Body of pancreas (tissue), 4 donors: ENCODE measurements around the gene ACP7. TPM values are rescaled to one million over a fixed set of nuclear protein-coding genes. Genes with fewer than 3 reads are reported as not detected.

ENCODE experiments used
- ATAC-seq: fragments of 150-250 bp; one replicate; pipeline ENCODE4 v1.9.1; 2016
- DNase-seq, 4 donors: peaks; one replicate each; pipeline ENCODE4 v3.0.0-alpha.2; 2019
- H3K27ac ChIP-seq, 4 donors: fragments of 200-600 bp; sonication (generic); 1 replicate in 3 of 4; 2 replicates in 1 of 4; pipeline versions ENCODE4 v1.5.1 to v1.6.1; 2016 to 2019; ENCODE audit warnings: mild to moderate bottlenecking in 1 of 4, mixed read lengths in 1 of 4, moderate library complexity in 1 of 4
- H3K27me3 ChIP-seq, 2 donors: fragments of 200-600 bp; sonication (generic); one replicate each; pipeline ENCODE4 v1.6.0; 2016; ENCODE audit warnings: mild to moderate bottlenecking in 1 of 2
- H3K36me3 ChIP-seq, 2 donors: fragments of 200-600 bp; sonication (generic); replicated peaks in 1 of 2; 2 replicates each; pipeline ENCODE4 v1.5.1; 2016; ENCODE audit warnings: low read depth in 2 of 2; ENCODE audit not compliant: insufficient read depth in 1 of 2
- H3K4me1 ChIP-seq: fragments of 200-600 bp; sonication (generic); one replicate; pipeline ENCODE4 v1.6.0; 2016
- H3K4me3 ChIP-seq, 2 donors: fragments of 200-600 bp; sonication (generic); 1 replicate in 1 of 2; 2 replicates in 1 of 2; pipeline ENCODE4 v1.5.1; 2016 to 2019
- H3K9me3 ChIP-seq, 3 donors: fragments of 200-600 bp; sonication (generic); 1 replicate in 2 of 3; 2 replicates in 1 of 3; pipeline ENCODE4 v1.5.1; 2016
- CTCF ChIP-seq, 7 experiments: fragments of 450-650 bp in 4 of 7; fragments of 200-600 bp in 3 of 7; sonication (generic) in 3 of 7; IDR thresholded peaks; one replicate each; pipeline ENCODE4 v1.5.1; 2016 to 2019; ENCODE audit warnings: antibody characterized with exemption in 7 of 7
- POLR2A ChIP-seq, 3 donors: fragments of 450-650 bp; IDR thresholded peaks; one replicate each; pipeline ENCODE4 v1.6.1; 2016; ENCODE audit warnings: antibody characterized with exemption in 3 of 3, mild to moderate bottlenecking in 2 of 3
- WGBS, 2 donors: methylation state at CpG; one replicate each; pipeline ENCODE4 v1.1.5; 2017; 5-methylcytosine and 5-hydroxymethylcytosine counted together
- intact Hi-C: fragments of 100-400 bp; cut with DNase I; formaldehyde crosslinking; loops from one replicate; pipeline ENCODE4 v1.15.1; 2023
- total RNA-seq, 2 donors: library from RNA; depleted of rRNA; stranded (reverse); fragments of >200 nt; gene quantifications; one replicate each; pipeline ENCODE4 v1.1.0, GENCODE V29; 2016

The ACP7 gene
- total RNA-seq, 2 donors from 2014 or later = not detected

DNA sequence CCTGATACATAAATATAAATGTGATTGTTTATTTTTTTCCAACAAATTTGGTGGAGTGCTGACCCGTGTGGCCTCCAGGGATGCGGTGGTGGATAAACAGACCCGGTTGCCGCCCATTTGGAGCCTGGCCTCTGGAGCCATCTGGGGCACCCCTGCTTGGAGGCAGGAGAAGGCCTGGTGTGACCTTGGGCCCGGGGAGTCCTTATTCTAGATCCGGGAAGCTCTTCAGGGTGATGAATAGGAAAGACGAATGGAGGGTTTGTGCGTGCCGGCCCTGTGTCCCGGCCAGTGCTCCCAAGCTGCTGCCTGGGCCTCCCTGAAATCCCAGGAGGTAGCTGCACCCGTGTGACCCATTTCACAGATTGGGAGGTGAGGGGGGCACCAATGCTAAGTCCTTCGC, 53.0 kb downstream of the ACP7 start:
- peaks cover 85% of the 10 kb centered on the region for H3K4me1 ChIP-seq
- intact Hi-C loops = no loop called here
- no peaks in the 10 kb centered on the region for H3K36me3 ChIP-seq
- H3K27ac ChIP-seq = peak overlapping the region in 2 of 4 donors; percentile 54 to 69
- TF ChIP-seq POLR2A (IDR thresholded peaks at IDR 0.05) (no peak), CTCF (IDR thresholded peaks at IDR 0.05) (no peak)
- ATAC-seq (no peak), DNase-seq (no peak)
- WGBS, 2 donors = 55 to 64% methylated on average over 6 to 12 of the region's 12 CpGs
- H3K4me3 ChIP-seq = no peak overlapping the region
- no peaks in the 10 kb centered on the region for H3K9me3 ChIP-seq
- H3K27me3 ChIP-seq = no peaks in the 10 kb centered on the region

DNA sequence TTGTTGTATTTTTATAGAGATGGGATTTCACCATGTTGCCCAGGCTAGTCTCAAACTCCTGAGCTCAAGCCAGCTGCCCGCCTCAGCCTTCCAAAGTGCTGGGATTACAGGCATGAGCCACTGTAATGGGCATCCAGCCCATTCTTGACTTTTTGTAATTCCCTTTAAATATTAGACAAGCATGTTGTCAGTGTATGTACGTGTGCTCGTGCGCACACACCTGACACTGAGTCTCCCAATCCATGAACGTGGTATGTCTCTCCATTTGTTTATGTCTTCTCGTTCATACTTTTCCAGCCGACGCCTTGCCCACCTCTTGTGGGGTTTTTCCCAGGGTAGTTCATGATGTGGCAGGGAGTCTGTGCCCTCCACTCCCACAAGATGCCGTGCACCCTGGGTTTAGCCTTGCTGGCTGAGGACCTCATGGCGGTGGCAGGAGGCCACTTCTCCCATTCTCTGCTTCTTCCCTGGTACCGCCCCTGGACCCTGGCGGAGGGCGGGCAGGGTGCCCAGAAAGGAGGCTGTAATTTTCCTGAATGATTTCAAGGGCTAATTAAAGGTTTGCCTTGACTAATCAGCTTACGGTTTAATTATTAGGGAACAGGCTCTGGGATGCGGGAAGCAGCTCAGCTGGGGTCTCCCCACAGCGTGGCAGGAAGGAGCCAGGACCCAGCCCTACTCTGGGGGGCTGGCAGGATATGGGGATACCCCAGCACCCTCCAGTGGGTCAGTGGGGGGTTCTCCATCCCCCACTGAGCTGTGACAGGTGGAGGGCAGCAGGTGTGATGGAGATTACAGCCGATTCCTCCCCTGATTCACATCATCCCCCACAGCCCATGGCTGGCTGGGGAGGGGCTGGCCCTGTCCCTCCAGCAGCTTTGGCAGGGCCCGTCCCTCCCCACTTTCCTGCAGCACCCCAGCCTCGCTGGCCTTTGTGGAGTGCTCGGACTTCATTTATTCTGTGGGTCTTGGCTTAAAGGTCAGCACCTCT, 54.3 kb downstream of the ACP7 start:
- peaks cover 79% of the 10 kb centered on the region for H3K4me1 ChIP-seq
- WGBS, 2 donors = 56 to 74% methylated on average over 15 to 20 of the region's 20 CpGs
- peak; percentile 27 for ATAC-seq

DNA sequence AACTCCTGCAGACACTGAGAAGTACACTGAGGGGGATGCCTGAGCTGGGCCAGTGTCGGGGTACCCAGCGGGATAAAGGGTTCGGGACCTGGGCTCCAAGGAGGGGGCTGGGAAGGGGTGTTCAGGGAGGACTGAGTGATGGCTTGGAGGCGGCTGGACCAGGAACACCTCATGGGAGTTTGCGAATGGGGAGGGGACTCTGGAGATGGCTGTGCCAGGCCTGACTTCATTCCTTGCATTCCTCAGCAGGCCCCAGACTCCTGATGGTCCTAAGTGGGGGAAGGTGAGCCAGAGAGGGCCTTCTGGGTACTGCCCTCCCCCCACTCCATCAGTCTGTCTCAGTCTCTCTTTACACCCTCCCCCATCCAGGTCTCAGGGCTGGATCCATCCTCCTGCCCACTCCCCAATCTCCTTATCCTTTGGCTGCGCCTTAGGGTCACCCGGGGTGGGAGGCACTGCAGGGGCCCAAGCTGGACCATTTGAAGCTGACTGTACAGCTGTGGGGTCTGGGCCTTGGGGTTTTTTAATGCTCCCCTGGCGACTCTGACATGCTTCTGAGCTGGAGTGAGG, 55.2 kb downstream of the ACP7 start:
- no peaks in the 10 kb centered on the region for H3K36me3 ChIP-seq
- DNase-seq = peak in 2 of 4 donors; percentile 25 to 47
- H3K9me3 ChIP-seq = no peaks in the 10 kb centered on the region
- 69 to 74% methylated on average over 8 of the region's 8 CpGs for WGBS, 2 donors
- peak; percentile 28 for ATAC-seq
- peak overlapping the region in 3 of 4 donors; percentile 45 to 76 (median 69) for H3K27ac ChIP-seq
- peaks cover 79% of the 10 kb centered on the region for H3K4me1 ChIP-seq
- TF ChIP-seq POLR2A (IDR thresholded peaks at IDR 0.05) = no peak
- TF ChIP-seq CTCF (IDR thresholded peaks at IDR 0.05) = no peak
- intact Hi-C loops = no loop called here
- no peak overlapping the region for H3K4me3 ChIP-seq
- H3K27me3 ChIP-seq = no peaks in the 10 kb centered on the region

More for the DNA sequence above, 54.3 kb downstream of the ACP7 start:
- intact Hi-C loops = no loop called here
- TF ChIP-seq CTCF (IDR thresholded peaks at IDR 0.05) (no peak), POLR2A (IDR thresholded peaks at IDR 0.05) (no peak)
- Histone ChIP-seq H3K27ac (peak overlapping the region; percentile 28 to 76 (median 57)), H3K9me3 (no peaks in the 10 kb centered on the region), H3K27me3 (no peaks in the 10 kb centered on the region), H3K36me3 (no peaks in the 10 kb centered on the region), H3K4me3 (no peak overlapping the region)
- DNase-seq = peak in 2 of 4 donors; percentile 31 to 36

DNA sequence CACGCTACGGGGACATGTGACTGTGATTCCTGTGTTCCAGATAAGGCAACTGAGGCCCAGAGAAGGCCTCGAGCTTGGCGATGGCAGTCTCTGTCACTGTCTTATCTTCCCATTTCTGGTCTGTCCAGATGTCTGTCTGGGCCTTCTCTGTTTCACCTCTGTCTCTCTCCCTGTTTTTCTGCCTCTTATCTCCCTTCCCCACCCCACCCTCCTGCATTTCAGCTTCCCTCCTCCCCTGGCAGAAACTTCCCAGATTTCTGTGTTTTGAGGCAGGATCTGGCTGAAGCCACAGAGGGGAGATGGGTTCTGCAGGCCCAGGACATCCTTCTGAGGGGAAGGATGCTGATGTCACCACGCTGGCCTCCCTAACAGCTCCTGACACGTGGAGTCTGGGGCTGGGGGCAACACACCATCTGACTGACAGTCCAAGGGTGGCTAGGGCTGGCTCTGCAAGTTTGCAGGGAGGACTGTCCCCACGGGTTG, 55.8 kb downstream of the ACP7 start:
- WGBS, 2 donors = 30 to 47% methylated on average over 7 of the region's 7 CpGs
- TF ChIP-seq CTCF (IDR thresholded peaks at IDR 0.05) = no peak
- TF ChIP-seq POLR2A (IDR thresholded peaks at IDR 0.05) = no peak
- Histone ChIP-seq H3K27ac (peak overlapping the region in 3 of 4 donors; percentile 45 to 76 (median 69)), H3K27me3 (no peaks in the 10 kb centered on the region), H3K9me3 (no peaks in the 10 kb centered on the region), H3K4me3 (no peak overlapping the region), H3K36me3 (no peaks in the 10 kb centered on the region), H3K4me1 (peaks cover 79% of the 10 kb centered on the region)
- ATAC-seq = no peak
- intact Hi-C loops = no loop called here
- no peak for DNase-seq
